ENCODE measurements around the gene SLC38A6. TPM values are rescaled to one million over a fixed set of nuclear protein-coding genes. Genes with fewer than 3 reads are reported as not detected.

Gene SLC38A6
- total RNA-seq, 4 donors from 2014 or later: 2.3 to 57.5 (median 34.8) TPM

GRCh38 chr14:61099216-61099835 is 118.3 kb downstream of the SLC38A6 start:
- no peaks in the 10 kb centered on the region for H3K27me3 ChIP-seq
- no peaks in the 10 kb centered on the region for H3K9me3 ChIP-seq
- intact Hi-C loops (cut with DNase I; ENCODE audit: low total_unique reads): no loop called here
- TF ChIP-seq CTCF (IDR thresholded peaks at IDR 0.05) (no peak), POLR2A (IDR thresholded peaks at IDR 0.05) (no peak)
- DNase-seq: no peak
- H3K4me1 ChIP-seq: no peaks in the 10 kb centered on the region
- no peaks in the 10 kb centered on the region for H3K36me3 ChIP-seq
- H3K4me3 ChIP-seq: no peak overlapping the region
- no peak overlapping the region for H3K27ac ChIP-seq

GRCh38 chr14:61101803-61102548 is 120.9 kb downstream of the SLC38A6 start:
- H3K4me3 ChIP-seq: no peak overlapping the region
- intact Hi-C loops (cut with DNase I; ENCODE audit: low total_unique reads): no loop called here
- H3K4me1 ChIP-seq: no peaks in the 10 kb centered on the region
- TF ChIP-seq CTCF (IDR thresholded peaks at IDR 0.05) (no peak), POLR2A (IDR thresholded peaks at IDR 0.05) (no peak)
- H3K36me3 ChIP-seq: no peaks in the 10 kb centered on the region
- H3K27ac ChIP-seq: no peak overlapping the region
- no peaks in the 10 kb centered on the region for H3K27me3 ChIP-seq
- H3K9me3 ChIP-seq: no peaks in the 10 kb centered on the region
- DNase-seq: no peak

Small RNAs within 50 kb of the gene (small RNA-seq; reads per million reads assigned to genes)
- not detected for gene RNU6-398P

Other genes starting within 250 kb of the SLC38A6 start
- 10 to 100 TPM in 3 of 4 donors, 1 to 10 TPM in 1; 4.4 to 69.7 (median 46.9) TPM for gene MNAT1, start 246.5 kb upstream of the SLC38A6 start, total RNA-seq
- gene TRMT5, start 166 bp upstream of the SLC38A6 start, total RNA-seq: 10 to 100 TPM in 2 of 4 donors, 1 to 10 TPM in 2; 4.4 to 29.4 (median 11.5) TPM